GM21528 (cell line): ENCODE results near the gene PTGES.
"Not testable (repeated sequence)": the region's sequence is repeated elsewhere in the genome, so short reads cannot be mapped to it uniquely, and the experiment has no call there.

Experiments
- ATAC-seq: cut with Tn5 transposase; IDR thresholded peaks from one replicate; pipeline ENCODE4 v1.9.1; 2021; ENCODE audit warnings: mild to moderate bottlenecking, moderate library complexity; ENCODE audit not compliant: unreplicated experiment, low FRiP score

Gene PTGES

DNA sequence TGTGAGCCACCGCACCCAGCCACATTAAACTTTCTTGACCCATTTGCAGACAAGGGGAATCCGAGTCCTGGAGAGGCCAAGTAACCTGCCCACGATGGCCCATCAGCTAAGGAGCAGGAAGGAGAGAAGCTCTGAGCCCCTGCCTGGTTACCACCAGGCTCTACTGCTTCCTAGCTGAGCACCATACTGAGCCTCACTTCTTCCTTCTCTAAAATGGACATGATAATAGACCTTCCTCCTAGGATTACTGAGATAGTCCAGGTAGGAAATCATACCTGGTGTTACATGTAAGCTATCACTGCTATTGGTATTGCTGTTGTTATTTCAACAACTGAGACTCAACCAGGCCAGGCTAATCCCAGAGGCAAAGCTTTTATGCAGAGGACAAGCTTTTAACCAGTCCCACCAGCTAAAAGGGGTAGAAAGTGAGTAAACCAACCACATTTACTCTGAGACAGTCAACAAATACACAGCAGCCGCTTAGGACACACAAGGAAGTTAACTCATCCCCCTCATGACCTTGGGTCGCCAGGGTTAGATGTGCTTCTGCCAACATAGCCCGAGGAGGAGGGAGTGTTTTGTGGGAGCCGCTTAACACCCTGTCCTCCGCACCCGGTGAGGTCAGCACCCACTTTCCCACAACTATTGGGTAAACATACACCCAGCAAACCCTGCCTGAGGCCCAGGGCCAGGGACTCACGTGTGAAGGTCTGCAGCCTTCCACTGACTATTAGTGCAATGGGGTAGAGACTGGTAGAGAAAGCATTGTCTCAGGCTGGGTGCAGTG, 20.6 kb upstream of the PTGES start:
- no peak for ATAC-seq

DNA sequence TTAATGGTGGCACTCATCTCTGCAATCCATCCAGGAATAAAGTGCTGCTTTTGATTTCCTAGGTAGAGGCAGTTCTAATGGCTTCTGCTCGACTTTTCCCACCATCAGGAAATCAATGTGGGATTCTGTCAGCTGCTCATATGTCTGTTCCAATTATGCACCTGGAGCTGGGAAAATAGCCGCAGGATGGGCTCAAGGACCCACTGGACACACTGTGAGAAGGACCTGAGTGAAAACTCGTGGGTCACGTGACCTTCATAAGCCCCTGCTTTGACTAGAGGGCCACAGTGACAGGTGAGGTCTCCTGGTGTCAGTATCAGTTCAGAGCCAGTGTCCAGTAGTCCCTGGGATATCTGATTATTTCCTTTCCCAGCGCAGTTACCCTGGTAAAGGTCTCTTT, 17.9 kb upstream of the PTGES start:
- no peak for ATAC-seq

GRCh38 chr9:129769669-129770068, 16.8 kb upstream of the PTGES start:
- no peak for ATAC-seq

DNA sequence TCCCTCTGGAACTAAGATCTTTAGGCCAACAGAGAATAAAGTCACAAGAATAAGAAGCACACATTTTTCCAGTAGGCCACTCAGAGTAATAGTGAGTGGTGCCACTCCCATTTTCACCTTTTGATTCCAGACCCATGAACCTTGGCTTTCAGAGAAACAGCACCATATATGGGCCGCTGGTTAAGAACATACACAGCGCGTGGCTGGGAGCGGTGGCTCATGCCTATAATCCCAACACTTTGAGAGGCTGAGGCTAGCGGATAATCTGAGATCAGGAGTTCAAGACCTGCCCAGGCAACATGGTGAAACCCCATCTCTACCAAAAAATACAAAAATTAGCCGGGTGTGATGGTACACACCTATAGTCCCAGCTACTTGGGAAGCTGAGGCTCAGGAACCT, 15.6 kb upstream of the PTGES start:
- no peak for ATAC-seq

DNA sequence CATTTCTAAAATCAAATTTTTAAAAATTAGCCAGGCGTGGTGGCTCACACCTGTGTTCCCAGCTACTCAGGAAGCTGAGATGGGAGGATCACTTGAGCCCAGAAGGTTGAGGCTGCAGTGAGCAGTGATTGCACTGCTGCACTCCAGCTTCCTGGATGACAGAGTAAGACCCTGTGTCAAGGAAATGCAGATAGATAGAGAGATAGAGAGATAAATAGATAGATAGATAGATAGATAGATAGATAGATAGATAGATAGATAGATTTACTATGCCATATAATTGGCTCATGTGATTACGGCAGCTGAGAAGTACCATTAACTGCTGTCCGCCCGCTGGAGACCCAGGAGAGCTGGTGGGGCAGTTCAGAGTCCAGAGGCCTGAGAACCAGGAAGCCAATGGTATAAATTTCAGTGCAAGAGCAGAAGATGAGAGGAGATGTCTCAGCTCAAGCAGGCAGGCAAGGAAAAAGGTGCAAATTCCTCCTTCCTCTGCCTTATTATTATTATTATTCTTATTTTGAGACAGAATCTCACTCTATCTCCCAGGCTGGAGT, 13.0 kb upstream of the PTGES start:
- no peak for ATAC-seq

- no peak for ATAC-seq
Observed at GRCh38 chr9:129762985-129763926, 10.4 kb upstream of the PTGES start.

DNA sequence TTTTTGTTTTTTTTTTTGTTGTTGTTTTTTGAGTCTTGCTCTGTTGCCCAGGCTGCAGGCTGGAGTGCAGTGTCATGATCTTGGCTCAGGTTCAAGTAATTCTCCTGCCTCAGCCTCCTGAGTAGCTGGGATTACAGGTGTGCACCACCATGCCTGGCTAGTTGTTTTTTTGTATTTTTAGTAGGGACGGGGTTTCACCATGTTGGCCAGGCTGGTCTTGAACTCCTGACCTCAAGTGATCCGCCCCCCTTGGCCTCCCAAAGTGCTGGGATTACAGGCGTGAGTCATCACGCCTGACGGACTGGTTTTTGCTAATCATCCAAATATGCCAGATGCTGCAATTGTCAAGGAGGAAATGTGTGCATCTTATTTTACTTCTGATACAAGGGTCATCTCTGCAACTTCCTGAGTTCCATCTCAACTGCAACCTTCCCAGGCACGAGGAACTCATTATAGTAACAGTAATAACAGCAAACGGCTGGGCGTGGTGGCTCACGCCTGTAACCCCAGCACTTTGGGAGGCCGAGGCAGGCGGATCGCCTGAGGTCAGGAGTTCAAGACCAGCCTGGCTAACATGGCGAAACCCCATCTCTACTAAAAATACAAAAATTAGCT, 9.6 kb upstream of the PTGES start:
- not testable (repeated sequence) for ATAC-seq

GRCh38 chr9:129761901-129762369, 9.1 kb upstream of the PTGES start:
- no peak for ATAC-seq

DNA sequence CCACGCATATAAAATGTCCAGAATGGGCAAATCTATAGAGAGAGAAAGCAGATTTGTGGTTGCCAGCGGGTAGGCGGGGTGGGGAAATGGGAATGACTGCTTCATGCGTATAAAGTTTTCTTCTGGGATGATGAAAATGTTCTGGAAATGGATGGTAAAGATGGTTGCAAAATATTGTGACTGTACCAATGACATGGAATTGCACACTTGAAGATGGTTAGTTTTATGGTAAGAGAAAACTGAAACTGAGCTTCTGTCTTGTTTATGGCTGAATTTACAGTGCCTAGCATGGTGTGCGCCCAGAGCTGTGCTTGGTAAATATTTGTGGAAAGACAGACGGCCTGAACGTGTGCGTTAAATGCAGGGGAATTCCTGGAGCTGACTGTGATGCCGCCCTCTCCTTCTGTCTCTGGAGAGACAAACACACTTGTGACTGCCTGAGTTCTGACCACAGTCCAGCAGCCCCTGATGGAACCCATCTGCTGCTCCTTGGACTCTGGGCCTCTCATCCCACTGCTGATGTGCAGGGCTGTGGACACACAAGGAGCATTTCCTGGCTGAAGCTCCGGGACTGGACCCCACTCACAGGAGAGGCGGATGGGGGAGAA, 8.6 kb upstream of the PTGES start:
- ATAC-seq = no peak

DNA sequence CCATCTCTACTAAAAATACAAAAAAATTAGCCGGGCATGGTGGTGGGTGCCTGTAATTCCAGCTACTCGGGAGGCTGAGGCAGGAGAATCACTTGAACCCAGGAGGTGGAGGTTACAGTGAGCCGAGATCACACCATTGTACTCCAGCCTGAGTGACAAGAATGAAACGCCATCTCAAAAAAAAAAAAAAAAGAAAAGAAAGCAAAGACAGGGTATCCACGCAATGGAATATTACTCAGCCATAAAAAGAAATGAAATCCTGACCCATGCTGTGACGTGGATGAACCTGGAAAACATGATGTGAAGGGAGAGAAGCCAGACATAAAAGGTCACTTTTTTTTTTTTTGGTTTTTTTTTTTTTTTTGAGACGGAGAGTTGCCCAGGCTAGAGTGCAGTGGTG, 7.9 kb upstream of the PTGES start:
- ATAC-seq = not testable (repeated sequence)

DNA sequence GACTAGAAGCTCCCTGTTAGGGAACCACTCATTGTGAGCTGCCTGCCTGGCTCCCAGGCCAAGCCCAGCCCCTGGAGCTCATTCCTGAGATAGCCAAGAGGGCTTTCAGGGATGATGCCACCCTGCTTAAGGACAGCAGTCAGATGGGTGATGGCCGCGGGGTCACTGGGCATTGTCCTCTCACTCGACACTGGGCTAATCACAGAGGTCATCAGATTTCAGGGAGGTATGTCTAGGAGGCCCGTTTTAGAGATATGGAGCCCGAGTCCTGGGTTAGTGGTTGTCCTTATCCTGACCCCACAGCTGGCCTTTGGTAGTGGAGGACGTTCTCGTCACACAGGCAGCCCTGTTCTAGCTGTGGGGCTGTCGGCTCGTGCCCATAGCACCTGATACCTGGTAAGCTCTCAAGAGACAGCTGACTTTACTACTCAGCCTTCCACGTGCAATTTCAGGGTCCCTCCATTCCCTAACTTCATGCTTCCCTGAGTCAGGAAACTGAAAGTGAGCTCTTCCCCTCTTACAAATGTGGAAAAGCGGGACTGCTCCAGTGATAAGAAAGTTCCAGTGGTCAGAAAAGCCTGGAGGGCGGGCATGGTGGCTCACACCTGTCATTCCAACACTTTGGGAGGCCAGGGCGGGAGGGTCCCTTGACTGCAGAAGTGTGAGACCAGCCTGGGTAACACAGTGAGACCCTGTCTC, 7.1 kb upstream of the PTGES start:
- no peak for ATAC-seq

DNA sequence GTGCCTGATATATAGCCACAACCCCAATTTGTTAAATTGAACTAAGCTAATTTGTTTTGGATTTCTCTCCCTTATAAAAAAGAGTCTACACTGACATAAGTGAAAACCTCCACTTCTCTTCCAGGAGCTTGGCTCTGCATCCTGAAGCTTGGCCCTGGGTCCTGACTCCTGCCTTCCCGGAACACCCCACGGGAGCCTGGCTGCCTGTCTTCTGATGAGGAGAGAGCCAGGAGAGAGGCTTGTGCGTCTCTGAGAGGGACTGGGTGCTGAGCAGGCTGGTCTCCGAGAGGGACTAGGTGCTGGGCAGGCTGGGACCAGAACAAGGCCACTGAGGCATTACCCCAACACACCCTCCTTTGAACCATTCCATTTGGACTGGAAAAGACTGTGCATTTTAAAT, 6.5 kb upstream of the PTGES start:
- no peak for ATAC-seq

GRCh38 chr9:129757045-129757444, 4.2 kb upstream of the PTGES start:
- no peak for ATAC-seq

GRCh38 chr9:129756191-129756590, 3.3 kb upstream of the PTGES start:
- ATAC-seq = no peak

GRCh38 chr9:129755151-129755550, 2.3 kb upstream of the PTGES start:
- no peak for ATAC-seq

- ATAC-seq = no peak
Observed at GRCh38 chr9:129751841-129752801, 721 bp downstream of the PTGES start.

- no peak for ATAC-seq
Observed at GRCh38 chr9:129750013-129750638, 2.7 kb downstream of the PTGES start.

DNA sequence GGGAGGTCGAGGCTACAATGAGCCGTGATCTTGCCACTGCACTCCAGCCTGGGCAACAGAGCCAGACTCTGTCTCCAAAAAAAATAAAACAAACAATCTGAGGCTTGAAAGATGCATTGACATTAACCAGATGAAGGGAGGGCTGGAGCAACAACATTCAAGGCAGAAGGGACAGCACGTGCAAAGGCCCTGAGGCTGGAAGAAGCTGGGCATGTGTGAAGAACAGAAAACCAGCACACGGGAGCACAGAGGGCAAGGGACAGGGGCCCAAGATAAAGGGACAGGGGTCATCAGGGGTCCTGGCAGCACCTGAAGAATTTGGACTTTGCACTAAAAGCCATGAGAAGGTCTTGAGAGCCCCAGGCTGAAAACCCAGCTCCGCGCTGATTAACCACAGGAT, 3.3 kb downstream of the PTGES start:
- no peak for ATAC-seq
